ENCODE measurements around the gene ADCY2.

DNA sequence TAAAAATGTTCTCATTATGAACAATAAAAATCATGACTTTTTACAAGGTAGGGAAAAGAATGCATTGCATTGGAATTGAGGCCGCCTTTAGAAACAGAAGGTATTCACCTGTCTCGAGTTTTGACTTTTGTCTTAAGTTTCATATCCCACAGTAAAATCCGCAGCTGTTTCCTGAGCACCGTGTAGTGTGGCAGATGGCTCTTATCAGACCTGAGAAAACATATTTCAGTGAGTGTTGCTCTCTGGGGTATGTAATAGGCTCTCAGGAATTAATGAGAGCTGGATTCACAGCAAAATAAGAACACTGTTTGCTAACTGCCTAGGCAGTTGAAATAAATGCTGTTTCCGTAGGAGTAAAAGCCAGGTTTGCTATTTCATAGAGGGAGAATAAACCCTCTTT, 233.6 kb downstream of the ADCY2 start:
- TF ChIP-seq EP300 (IDR thresholded peaks at IDR 0.05) (no peak), POLR2A (IDR thresholded peaks at IDR 0.05) (no peak)
- TF ChIP-seq, protein P1, sequence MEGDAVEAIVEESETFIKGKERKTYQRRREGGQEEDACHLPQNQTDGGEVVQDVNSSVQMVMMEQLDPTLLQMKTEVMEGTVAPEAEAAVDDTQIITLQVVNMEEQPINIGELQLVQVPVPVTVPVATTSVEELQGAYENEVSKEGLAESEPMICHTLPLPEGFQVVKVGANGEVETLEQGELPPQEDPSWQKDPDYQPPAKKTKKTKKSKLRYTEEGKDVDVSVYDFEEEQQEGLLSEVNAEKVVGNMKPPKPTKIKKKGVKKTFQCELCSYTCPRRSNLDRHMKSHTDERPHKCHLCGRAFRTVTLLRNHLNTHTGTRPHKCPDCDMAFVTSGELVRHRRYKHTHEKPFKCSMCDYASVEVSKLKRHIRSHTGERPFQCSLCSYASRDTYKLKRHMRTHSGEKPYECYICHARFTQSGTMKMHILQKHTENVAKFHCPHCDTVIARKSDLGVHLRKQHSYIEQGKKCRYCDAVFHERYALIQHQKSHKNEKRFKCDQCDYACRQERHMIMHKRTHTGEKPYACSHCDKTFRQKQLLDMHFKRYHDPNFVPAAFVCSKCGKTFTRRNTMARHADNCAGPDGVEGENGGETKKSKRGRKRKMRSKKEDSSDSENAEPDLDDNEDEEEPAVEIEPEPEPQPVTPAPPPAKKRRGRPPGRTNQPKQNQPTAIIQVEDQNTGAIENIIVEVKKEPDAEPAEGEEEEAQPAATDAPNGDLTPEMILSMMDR (IDR thresholded peaks at IDR 0.05), result no peak

All from stomach (tissue), 4 donors.